ENCODE data around the gene PTPN2. TPM values are rescaled to one million over a fixed set of nuclear protein-coding genes. Genes with fewer than 3 reads are reported as not detected.

Gene PTPN2
- total and polyA plus RNA-seq, 2 of the 4 experiments (the other 2 are of a cell fraction), result 13.2 to 30.6 TPM

DNA sequence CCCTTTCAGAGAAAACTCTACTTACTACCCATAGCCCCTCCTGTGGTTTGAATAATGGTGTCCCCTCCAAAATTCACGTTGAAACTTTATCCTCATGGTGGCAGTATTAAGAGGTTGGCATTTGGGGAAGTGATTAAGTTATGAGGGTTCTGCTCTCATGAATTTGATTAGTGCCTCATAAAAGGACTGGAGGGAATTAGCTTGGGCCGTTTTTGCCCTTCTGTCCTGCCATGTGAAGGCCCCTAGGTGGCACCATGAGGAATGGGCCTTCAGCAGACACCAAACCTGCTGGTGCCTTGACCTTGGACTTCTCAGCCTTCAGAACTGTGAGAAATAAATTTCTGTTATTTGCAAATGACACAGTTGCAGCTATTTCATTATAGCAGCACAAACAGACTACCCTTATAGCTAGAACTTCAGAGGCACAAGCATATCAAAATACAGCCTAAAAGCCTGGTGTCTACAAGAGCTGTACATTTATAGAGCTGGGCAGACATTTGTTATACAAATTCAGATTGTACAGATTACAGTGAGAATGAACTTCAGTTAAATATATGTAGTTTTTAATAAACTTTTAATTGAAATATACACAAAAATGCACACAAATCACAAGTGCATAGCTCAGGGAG is 2.6 kb upstream of the PTPN2 start:
- in situ Hi-C loops (cut with MboI; ENCODE audit: low sequenced_read_pairs), result no loop called here
- ChIA-PET POLR2A (ENCODE audit: unreplicated experiment) (no interaction called here), CTCF (interaction anchor here (0.6 to 1.3 kb wide), 5 partner anchors 14 to 143 kb away, joined by 3 to 5 read pairs (median 3); no protein-coding TSS in a partner anchor)
- Histone ChIP-seq H3K27ac (ENCODE audit: insufficient read depth, low read length) (no peak overlapping the region), H2AFZ (replicated peaks; ENCODE audit: low read length, poor library complexity) (no peak overlapping the region), H3K4me3 (ENCODE audit: insufficient read depth, low read depth, low read length) (no peak overlapping the region), H3K9me1 (ENCODE audit: insufficient read depth, low read length) (0 out of 2 replicates have a peak, but pooled peaks cover under 1% of the 10 kb centered on the region), H2BK20ac (ENCODE audit: low read depth, low read length) (no peak overlapping the region), H3K56ac (ENCODE audit: extremely low read depth, insufficient read depth, low read length) (no peak overlapping the region), H3K14ac (replicated peaks; ENCODE audit: low read depth, low read length) (no peak overlapping the region), H2BK120ac (ENCODE audit: low read depth, low read length) (no peak overlapping the region), H3K9me3 (ENCODE audit: control insufficient read depth, insufficient read depth, low read length) (peaks cover 7% of the 10 kb centered on the region), H3K9ac (ENCODE audit: low read depth, low read length) (no peak overlapping the region), H2BK15ac (ENCODE audit: low read depth, low read length) (no peak overlapping the region), H3K27me3 (ENCODE audit: control insufficient read depth, insufficient read depth, low read length) (0 out of 2 replicates have a peak, but pooled peaks cover 2% of the 10 kb centered on the region), H3K4me1 (ENCODE audit: control insufficient read depth, insufficient read depth, low read length) (peaks cover 4% of the 10 kb centered on the region), H3K23ac (ENCODE audit: low read depth, low read length) (no peak overlapping the region), H3K79me1 (ENCODE audit: low read depth in 1 of 2, low read length in 2 of 2) (peaks cover 6 to 27% of the 10 kb centered on the region in 2 experiments; a peak in 3 of 4 replicates), H4K5ac (ENCODE audit: low read depth, low read length) (no peak overlapping the region), H2AK5ac (ENCODE audit: low read depth, low read length) (no peak overlapping the region), H3K4ac (ENCODE audit: low read depth, low read length) (no peak overlapping the region), H3K36me3 (ENCODE audit: control insufficient read depth, insufficient read depth, low read length) (no peaks in the 10 kb centered on the region), H4K91ac (ENCODE audit: insufficient read depth, low read depth, low read length) (no peak overlapping the region), H3K18ac (ENCODE audit: low read depth, low read length) (no peak overlapping the region), H4K8ac (ENCODE audit: low read depth in 2 of 2, low read length in 2 of 2) (no peak overlapping the region), H4K20me1 (ENCODE audit: insufficient read depth, low read length) (peaks cover 3% of the 10 kb centered on the region; the same call in 1 of the 2 replicates), H2BK5ac (ENCODE audit: low read depth, low read length, poor library complexity, severe bottlenecking) (no peak overlapping the region), H2AK9ac (replicated peaks; ENCODE audit: low read depth, low read length, poor library complexity) (no peak overlapping the region), H3K4me2 (ENCODE audit: low read depth, low read length) (no peak overlapping the region)
- dilution Hi-C loops (cut with HindIII; ENCODE audit: low sequenced_read_pairs, unreplicated experiment), result no loop called here
- no peak for DNase-seq
- no TSS peak for BruUV-seq (replicated peaks)
- ATAC-seq (ENCODE audit: low read depth), result no peak
- no CpG with 5 or more reads among the region's 2 CpGs for WGBS, 2 experiments (ENCODE audit: extremely low coverage in 2 of 2, insufficient read length in 1 of 2)
- TF ChIP-seq, protein P1, sequence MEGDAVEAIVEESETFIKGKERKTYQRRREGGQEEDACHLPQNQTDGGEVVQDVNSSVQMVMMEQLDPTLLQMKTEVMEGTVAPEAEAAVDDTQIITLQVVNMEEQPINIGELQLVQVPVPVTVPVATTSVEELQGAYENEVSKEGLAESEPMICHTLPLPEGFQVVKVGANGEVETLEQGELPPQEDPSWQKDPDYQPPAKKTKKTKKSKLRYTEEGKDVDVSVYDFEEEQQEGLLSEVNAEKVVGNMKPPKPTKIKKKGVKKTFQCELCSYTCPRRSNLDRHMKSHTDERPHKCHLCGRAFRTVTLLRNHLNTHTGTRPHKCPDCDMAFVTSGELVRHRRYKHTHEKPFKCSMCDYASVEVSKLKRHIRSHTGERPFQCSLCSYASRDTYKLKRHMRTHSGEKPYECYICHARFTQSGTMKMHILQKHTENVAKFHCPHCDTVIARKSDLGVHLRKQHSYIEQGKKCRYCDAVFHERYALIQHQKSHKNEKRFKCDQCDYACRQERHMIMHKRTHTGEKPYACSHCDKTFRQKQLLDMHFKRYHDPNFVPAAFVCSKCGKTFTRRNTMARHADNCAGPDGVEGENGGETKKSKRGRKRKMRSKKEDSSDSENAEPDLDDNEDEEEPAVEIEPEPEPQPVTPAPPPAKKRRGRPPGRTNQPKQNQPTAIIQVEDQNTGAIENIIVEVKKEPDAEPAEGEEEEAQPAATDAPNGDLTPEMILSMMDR (conservative IDR thresholded peaks at IDR 0.05; ENCODE audit: low read depth, low read length), result 0 out of 2 replicates have a peak, but pooled peaks have one; percentile 19
- TF ChIP-seq RFX5 (IDR thresholded peaks at IDR 0.05; ENCODE audit: low read depth, low read length), result no peak
- intact Hi-C loops (cut with micrococcal nuclease), result no loop called here
